Astrocyte (in vitro differentiated cells and primary cell): ENCODE results near the gene MAGEB17. TPM values are rescaled to one million over a fixed set of nuclear protein-coding genes. Genes with fewer than 3 reads are reported as not detected.

Experiments
- DNase-seq: peaks from one replicate; pipeline ENCODE4 v3.0.0-alpha.2; 2010; ENCODE audit warnings: low read depth
- FAIRE-seq: peaks from 2 replicates; lab custom pipeline; 2011; peaks lifted over from hg19 to GRCh38; lab: Jason Lieb, UNC
- H2AFZ ChIP-seq: 2 replicates; pipeline ENCODE4 v1.6.0; 2012; ENCODE audit warnings: low read depth, low read length, inconsistent platforms
- H3K27ac ChIP-seq: 2 replicates; pipeline ENCODE4 v1.5.1; 2011; ENCODE audit warnings: low read depth, low read length, inconsistent platforms
- H3K27me3 ChIP-seq: 2 replicates; pipeline ENCODE4 v1.6.0; 2011; ENCODE audit warnings: low read length, inconsistent platforms; ENCODE audit not compliant: insufficient read depth
- H3K36me3 ChIP-seq: 2 replicates; pipeline ENCODE4 v1.5.1; 2011; ENCODE audit warnings: low read length, inconsistent platforms; ENCODE audit not compliant: insufficient read depth
- H3K4me1 ChIP-seq: 2 replicates; pipeline ENCODE4 v1.5.1; 2011; ENCODE audit warnings: low read length, inconsistent platforms; ENCODE audit not compliant: insufficient read depth
- H3K4me2 ChIP-seq: 2 replicates; pipeline ENCODE4 v1.6.0; 2012; ENCODE audit warnings: low read length, inconsistent platforms
- H3K4me3 ChIP-seq: 2 replicates; pipeline ENCODE4 v1.5.1; 2011; ENCODE audit warnings: low read depth, mild to moderate bottlenecking, low read length, inconsistent platforms; ENCODE audit not compliant: insufficient read depth
- H3K79me2 ChIP-seq: 2 replicates; pipeline ENCODE4 v1.6.0; 2012; ENCODE audit warnings: mild to moderate bottlenecking, low read length, inconsistent platforms; ENCODE audit not compliant: insufficient read depth
- H3K9ac ChIP-seq: 2 replicates; pipeline ENCODE4 v1.6.0; 2012; ENCODE audit warnings: mild to moderate bottlenecking, low read length, inconsistent platforms
- H3K9me3 ChIP-seq: 2 replicates; pipeline ENCODE4 v1.5.1; 2012; ENCODE audit warnings: low read depth, mild to moderate bottlenecking, low read length, inconsistent platforms; ENCODE audit not compliant: insufficient read depth
- H4K20me1 ChIP-seq: 2 replicates; pipeline ENCODE4 v1.6.0; 2012; ENCODE audit warnings: low read length, inconsistent platforms; ENCODE audit not compliant: insufficient read depth
- H3K27ac Mint-ChIP-seq: one replicate; pipeline ENCODE4 v1.8.0; 2021; ENCODE audit warnings: mild to moderate bottlenecking, mixed read lengths; ENCODE audit not compliant: unreplicated experiment
- H3K27me3 Mint-ChIP-seq: one replicate; pipeline ENCODE4 v1.8.0; 2021; ENCODE audit warnings: low read depth, mixed read lengths; ENCODE audit not compliant: unreplicated experiment
- H3K36me3 Mint-ChIP-seq: one replicate; pipeline ENCODE4 v1.8.0; 2021; ENCODE audit warnings: low read depth, mixed read lengths; ENCODE audit not compliant: unreplicated experiment
- H3K4me1 Mint-ChIP-seq: one replicate; pipeline ENCODE4 v1.8.0; 2021; ENCODE audit warnings: low read depth, mixed read lengths; ENCODE audit not compliant: unreplicated experiment
- H3K4me3 Mint-ChIP-seq: one replicate; pipeline ENCODE4 v1.8.0; 2021; ENCODE audit warnings: mild to moderate bottlenecking, moderate library complexity, mixed read lengths; ENCODE audit not compliant: unreplicated experiment
- H3K9me3 Mint-ChIP-seq: one replicate; pipeline ENCODE4 v1.8.0; 2021; ENCODE audit warnings: mild to moderate bottlenecking, mixed read lengths; ENCODE audit not compliant: unreplicated experiment
- CTCF ChIP-seq: IDR thresholded peaks from 2 replicates; pipeline ENCODE4 v1.5.1; 2011; ENCODE audit warnings: low read depth, mild to moderate bottlenecking, inconsistent platforms, low read length, moderate library complexity; ENCODE audit not compliant: insufficient read depth
- EZH2 ChIP-seq: IDR thresholded peaks from 2 replicates; pipeline ENCODE4 v1.6.1; 2012; ENCODE audit warnings: mild to moderate bottlenecking, low read length, inconsistent platforms; ENCODE audit not compliant: insufficient read depth
- total RNA-seq: library from RNA; stranded (reverse); gene quantifications from 2 replicates; pipeline ENCODE4 v1.2.1, GENCODE V29; 2021

The MAGEB17 gene
- total RNA-seq, 1 donor from 2014 or later: not detected

GRCh38 chrX:16162391-16162790 is 4.9 kb upstream of the MAGEB17 start:
- H3K9ac ChIP-seq: no peak overlapping the region
- H3K4me1 ChIP-seq: peaks cover 14% of the 10 kb centered on the region
- H3K9me3 Mint-ChIP-seq: no peaks in the 10 kb centered on the region
- no peak overlapping the region for H3K4me3 ChIP-seq
- H3K9me3 ChIP-seq: no peaks in the 10 kb centered on the region
- no peaks in the 10 kb centered on the region for H3K79me2 ChIP-seq
- H3K36me3 ChIP-seq: no peaks in the 10 kb centered on the region
- no peaks in the 10 kb centered on the region for H3K27me3 Mint-ChIP-seq
- H3K27ac Mint-ChIP-seq: no peak overlapping the region
- H3K27me3 ChIP-seq: no peaks in the 10 kb centered on the region
- H3K4me3 Mint-ChIP-seq: no peak overlapping the region
- no peaks in the 10 kb centered on the region for H4K20me1 ChIP-seq
- peaks cover 14% of the 10 kb centered on the region for H3K4me1 Mint-ChIP-seq
- H3K27ac ChIP-seq: no peak overlapping the region
- H2AFZ ChIP-seq: no peak overlapping the region
- H3K4me2 ChIP-seq: no peak overlapping the region
- no peaks in the 10 kb centered on the region for H3K36me3 Mint-ChIP-seq
- TF ChIP-seq EZH2: no peak
- no peak for TF ChIP-seq CTCF
- FAIRE-seq (no peak), DNase-seq (no peak)

DNA sequence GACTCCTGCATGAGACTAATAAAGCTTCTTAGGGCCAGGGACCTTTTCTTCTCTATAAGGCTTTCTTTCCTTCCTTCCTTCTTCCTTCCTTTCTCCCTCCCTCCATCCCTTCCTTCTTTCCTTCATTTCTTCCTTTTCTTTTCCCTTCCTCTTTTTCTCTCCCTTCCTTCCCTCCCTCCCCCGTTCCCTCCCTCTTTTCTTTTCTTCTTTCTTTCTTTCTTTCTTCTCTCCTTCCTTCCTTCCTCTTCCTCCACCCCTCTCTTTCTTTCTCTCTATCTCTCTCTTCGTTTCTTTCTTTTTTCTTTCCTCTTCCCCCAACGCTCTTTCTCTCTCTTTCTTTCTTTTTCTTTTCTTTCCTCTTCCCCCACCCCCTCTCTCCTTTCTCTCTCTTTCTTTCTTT is 2.5 kb upstream of the MAGEB17 start:
- H3K36me3 Mint-ChIP-seq: no peaks in the 10 kb centered on the region
- H2AFZ ChIP-seq: no peak overlapping the region
- no peaks in the 10 kb centered on the region for H3K27me3 ChIP-seq
- H4K20me1 ChIP-seq: no peaks in the 10 kb centered on the region
- H3K9me3 ChIP-seq: no peaks in the 10 kb centered on the region
- H3K4me1 Mint-ChIP-seq: peaks cover 12% of the 10 kb centered on the region
- FAIRE-seq (peak; percentile 13), DNase-seq (no peak)
- H3K9ac ChIP-seq: no peak overlapping the region
- no peak overlapping the region for H3K27ac ChIP-seq
- no peak overlapping the region for H3K4me3 ChIP-seq
- H3K27me3 Mint-ChIP-seq: no peaks in the 10 kb centered on the region
- peaks cover 13% of the 10 kb centered on the region for H3K4me1 ChIP-seq
- H3K27ac Mint-ChIP-seq: no peak overlapping the region
- TF ChIP-seq EZH2 (no peak), CTCF (no peak)
- H3K36me3 ChIP-seq: no peaks in the 10 kb centered on the region
- H3K4me2 ChIP-seq: no peak overlapping the region
- H3K9me3 Mint-ChIP-seq: no peaks in the 10 kb centered on the region
- no peak overlapping the region for H3K4me3 Mint-ChIP-seq
- H3K79me2 ChIP-seq: no peaks in the 10 kb centered on the region

GRCh38 chrX:16171039-16171438 is 3.8 kb downstream of the MAGEB17 start:
- Mint-ChIP-seq H3K27me3 (no peaks in the 10 kb centered on the region), H3K36me3 (no peaks in the 10 kb centered on the region), H3K4me1 (no peaks in the 10 kb centered on the region), H3K9me3 (no peaks in the 10 kb centered on the region), H3K4me3 (no peak overlapping the region), H3K27ac (no peak overlapping the region)
- Histone ChIP-seq H3K4me3 (no peak overlapping the region), H4K20me1 (no peaks in the 10 kb centered on the region), H3K27me3 (no peaks in the 10 kb centered on the region), H3K36me3 (no peaks in the 10 kb centered on the region), H3K4me2 (no peak overlapping the region), H3K79me2 (no peaks in the 10 kb centered on the region), H3K27ac (no peak overlapping the region), H3K9ac (no peak overlapping the region), H2AFZ (no peak overlapping the region), H3K4me1 (no peaks in the 10 kb centered on the region), H3K9me3 (no peaks in the 10 kb centered on the region)
- no peak for FAIRE-seq
- no peak for DNase-seq
- TF ChIP-seq EZH2 (no peak), CTCF (no peak)
